HG02623 (cell line): ENCODE results near the gene TLR1.
"Not testable (repeated sequence)": the region's sequence is repeated elsewhere in the genome, so short reads cannot be mapped to it uniquely, and the experiment has no call there.

ENCODE experiments used
- ATAC-seq: cut with Tn5 transposase; IDR thresholded peaks from one replicate; pipeline ENCODE4 v1.9.1; 2021; ENCODE audit warnings: moderate library complexity; ENCODE audit not compliant: unreplicated experiment

The TLR1 gene

DNA sequence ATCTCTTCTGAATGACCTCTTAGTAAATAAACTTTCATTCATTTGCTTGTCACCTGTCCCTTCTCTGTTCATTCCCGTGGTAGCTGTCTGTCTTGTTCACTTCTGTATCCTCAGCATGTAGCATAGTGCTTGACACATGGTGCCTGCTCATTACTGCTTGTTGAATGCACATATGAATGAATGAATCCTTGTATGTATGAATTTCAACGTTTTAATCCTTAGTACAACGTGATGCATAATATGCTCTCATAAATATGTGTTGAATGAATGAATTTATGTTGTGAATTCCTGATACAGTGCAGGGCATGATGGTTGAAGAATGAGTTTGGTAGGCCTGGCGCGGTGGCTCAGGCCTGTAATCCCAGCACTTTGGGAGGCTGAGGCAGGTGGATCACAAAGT, 24.8 kb downstream of the TLR1 start:
- no peak for ATAC-seq

DNA sequence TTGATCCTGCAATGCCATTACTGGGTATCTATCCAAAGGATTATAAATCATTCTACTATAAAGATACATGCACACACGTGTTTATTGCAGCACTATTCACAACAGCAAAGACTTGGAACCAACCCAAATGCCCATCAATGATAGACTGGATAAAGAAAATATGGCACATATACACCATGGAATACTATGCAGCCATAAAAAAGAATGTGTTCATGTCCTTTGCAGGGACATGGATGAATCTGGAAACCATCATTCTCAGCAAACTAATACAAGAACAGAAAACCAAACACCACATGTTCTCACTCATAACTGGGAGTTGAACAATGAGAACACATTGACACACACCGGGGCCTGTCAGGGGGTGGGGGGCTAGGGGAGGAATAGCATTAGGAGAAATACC, 26.7 kb downstream of the TLR1 start:
- not testable (repeated sequence) for ATAC-seq

DNA sequence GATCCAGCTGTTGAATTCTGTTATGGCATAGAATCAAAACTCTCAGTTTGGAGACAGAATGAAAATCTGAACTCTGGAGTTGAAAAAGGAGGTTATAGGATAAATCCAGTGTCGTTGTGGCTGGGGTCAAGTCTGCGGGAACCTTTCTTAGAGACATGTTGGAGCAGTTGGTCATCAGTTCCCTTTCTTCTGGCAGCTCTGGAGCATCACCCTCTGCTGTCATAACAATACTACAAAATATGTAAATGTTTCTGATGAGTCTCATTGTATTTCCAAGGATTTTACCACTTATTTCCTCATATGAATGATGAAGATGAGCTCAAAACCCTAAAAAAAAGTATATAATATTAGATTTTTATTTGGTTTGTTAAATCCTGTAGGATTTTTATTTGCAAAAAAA, 29.3 kb downstream of the TLR1 start:
- no peak for ATAC-seq

GRCh38 chr4:38774181-38774955, 30.2 kb downstream of the TLR1 start:
- ATAC-seq, result no peak

GRCh38 chr4:38770281-38770680, 34.3 kb downstream of the TLR1 start:
- not testable (repeated sequence) for ATAC-seq

GRCh38 chr4:38769857-38770256, 34.7 kb downstream of the TLR1 start:
- no peak for ATAC-seq

GRCh38 chr4:38769441-38769840, 35.1 kb downstream of the TLR1 start:
- ATAC-seq, result no peak

GRCh38 chr4:38768968-38769394, 35.6 kb downstream of the TLR1 start:
- no peak for ATAC-seq

DNA sequence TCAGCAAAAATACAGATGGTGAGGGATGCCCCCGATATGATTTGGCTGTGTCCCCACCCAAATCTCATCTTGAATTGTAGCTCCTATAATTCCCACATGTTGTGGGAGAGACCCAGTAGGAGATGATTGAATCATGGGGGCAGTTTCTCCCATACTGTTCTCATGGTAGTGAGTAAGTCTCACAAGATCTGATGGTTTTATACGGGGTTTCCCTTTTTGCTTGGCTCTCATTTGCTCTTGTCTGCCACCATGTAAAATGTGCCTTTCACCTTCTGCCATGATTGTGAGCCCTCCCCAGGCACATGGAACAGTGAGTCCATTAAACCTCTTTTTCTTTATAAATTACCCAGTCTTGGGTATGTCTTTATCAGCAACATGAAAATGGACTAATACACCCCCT, 37.7 kb downstream of the TLR1 start:
- ATAC-seq, result not testable (repeated sequence)

- ATAC-seq, result no peak
These were observed 39.2 kb downstream of the TLR1 start for GRCh38 chr4:38765382-38765781.

DNA sequence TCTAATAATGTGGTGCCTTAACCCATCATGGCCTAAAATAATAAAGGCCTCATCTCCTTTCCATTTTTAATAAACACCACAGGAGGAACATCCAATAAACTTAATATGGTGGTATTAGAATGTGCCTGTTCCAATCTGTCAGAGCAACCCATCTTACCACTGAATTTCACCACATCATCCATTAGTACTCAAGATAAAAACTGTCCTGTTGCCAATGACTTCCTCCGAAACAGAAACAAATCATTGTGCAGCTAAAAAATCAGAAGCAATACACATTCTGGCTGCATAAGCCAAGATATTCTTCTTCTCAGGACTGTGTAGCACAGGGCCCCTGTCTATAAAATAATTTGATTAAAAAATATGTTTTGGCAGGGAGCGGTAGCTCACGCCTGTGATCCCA, 40.3 kb downstream of the TLR1 start:
- no peak for ATAC-seq

DNA sequence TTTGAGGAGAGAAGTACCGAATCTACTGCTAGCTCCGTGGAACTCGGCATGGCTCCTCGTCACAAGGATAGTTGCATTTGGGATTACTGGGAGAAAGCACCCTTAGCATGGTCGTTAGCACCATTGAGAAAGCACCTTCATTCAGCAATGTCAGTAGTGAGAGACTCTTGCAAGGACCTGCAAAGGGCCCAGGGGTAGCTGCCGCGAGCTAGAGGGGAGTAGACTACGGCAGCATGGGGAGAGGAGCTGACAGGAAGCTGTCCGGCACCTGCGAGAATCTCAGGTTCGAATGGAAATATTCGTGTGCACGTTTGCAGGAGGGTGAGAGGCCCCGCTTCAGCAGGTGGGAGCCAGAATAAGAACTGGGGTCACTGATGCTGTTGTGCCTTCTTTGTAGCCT, 42.0 kb downstream of the TLR1 start:
- peak; percentile 31 for ATAC-seq

DNA sequence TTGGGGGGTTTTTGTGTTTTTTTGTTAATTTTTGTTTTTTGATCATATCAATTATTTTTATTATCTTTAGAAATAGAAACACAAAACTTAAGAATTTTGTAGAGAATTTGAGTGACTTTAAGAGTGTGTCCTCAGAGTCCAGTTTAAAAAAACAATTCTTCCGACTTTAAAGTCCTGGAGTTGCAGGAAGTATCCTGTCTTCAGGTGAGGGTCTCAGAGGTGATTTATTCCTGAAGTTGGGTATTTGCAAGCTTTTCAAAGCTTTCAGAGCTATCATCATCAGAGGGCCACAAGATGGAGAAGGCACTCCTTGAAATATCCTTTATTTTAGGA, 44.8 kb downstream of the TLR1 start:
- ATAC-seq, result no peak

DNA sequence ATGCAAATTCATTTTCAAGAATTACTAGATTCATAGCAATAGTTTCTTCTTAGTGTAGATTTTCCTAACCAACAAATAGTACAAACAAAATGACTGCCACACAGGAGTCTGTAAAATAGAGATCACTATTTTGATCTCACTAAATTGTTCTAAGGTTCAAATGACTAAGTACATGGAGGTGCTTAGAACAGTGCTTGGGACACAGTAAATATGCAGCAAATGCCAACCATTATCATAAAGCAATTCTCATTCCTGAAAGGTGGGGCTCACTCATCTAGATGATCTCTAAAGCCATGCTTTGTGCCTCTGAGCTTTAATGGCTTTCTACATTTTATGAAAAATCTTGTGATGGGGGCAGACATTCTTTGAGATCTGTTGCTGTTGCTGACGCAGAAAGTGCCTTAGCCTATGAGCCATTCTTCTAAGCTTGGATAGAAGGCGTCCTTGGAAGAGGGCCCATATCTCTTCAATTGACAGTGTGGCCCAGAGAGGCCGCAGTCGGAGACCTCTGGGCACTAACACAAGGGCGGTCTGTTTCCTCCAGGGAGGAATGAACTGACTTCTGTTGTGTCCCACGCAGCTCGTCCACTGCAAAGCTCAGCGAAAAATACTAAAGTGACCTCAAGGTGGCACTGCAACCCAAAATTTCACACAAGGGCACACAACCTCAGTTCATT, 45.3 kb downstream of the TLR1 start:
- no peak for ATAC-seq

DNA sequence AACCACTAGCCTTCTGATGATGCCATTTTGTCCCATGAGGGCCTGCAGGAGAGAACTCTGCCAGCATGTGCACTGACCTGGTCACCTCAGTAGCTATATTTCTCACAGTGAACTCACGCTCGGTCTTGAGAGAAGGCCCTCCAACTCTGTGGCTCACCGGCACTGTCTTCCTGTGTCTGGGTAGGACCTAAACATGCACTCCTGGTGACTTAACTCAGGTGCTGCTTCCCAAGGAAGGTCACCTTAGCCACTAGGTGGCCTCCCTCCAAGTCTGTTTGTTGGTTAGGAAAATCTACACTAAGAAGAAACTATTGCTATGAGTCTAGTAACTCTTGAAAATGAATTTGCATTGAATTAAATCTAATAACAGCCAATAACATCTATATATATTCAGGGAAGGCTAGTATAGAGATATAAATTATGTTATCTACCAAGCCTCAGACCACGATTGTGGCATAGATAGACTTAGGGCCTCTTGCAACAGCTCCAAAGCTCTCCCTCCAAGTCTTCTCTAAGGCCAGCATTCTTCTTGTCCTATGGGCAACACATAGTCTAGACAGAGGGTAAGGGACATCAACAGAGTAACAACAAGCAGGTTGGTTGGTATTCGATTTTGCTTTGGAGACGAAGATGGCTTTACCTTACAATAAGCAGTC, 46.5 kb downstream of the TLR1 start:
- no peak for ATAC-seq

GRCh38 chr4:38752941-38753806, 51.4 kb downstream of the TLR1 start:
- ATAC-seq, result no peak

DNA sequence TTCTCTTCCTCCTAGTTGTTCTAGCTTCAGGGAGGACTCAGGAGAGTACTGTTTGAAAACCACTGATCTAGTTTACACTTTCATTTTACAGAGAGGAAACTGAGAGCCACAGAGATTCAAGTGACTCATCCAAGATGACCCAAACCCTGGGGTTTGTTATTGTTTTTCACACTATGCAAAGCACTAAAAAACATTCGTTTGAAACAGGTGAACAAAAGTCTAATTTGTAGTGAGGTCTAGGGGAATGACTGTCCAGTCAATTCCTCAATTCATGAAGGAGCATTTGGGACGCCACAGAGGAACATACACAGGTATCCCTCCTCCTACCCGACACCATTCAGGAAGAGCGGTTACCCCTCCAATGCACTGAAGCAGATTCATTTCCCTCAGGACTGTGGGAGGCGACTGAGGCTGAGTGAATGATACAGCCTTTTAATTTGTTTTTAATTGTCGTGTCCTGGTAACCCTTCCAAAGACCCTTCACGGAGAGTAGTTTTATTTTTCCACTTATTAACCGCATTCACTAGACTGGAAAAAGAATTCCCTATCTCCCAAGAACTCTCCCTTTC, 52.1 kb downstream of the TLR1 start:
- peak; percentile 93 for ATAC-seq

GRCh38 chr4:38751341-38752010, 53.1 kb downstream of the TLR1 start:
- ATAC-seq, result no peak

DNA sequence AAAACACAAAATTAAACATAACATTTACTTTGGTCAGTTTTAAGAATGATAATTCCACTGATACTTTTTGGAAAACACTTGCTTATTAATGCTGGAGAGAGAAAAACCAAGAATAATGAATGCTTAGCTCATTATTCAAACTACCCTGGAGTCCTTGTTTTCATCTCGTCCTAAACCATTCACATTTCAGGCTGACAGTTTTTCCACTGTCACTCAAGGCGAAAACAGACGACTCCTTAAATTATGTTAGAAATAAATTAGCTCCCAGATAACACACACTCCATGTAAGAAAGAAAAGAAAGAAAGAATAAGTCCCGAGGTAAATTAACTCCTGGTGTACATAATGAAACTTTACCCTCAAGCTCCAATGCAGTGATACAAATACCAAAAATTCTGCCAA, 55.3 kb downstream of the TLR1 start:
- ATAC-seq, result no peak

DNA sequence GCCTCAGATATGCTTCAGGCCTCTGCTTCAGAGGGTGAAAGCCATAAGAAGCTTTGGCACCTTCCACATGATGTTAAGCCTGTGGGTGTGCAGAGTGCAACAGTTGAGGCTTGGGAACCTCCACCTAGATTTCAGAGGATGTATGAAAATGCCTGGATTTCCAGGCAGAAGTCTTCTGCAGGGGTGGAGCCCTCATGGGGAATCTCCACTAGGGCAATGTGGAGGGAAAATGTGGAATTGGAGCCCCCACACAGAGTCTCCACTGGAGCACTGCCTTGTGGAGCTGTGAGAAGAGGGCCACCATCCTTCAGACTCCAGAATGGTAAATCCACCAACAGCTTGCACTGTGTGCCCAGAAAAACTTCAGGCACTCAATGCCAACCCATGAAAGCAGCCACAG, 57.0 kb downstream of the TLR1 start:
- no peak for ATAC-seq
